Tibial artery (tissue), 4 donors: ENCODE data around the gene IQCC.

Experiments
- DNase-seq, 2 donors: peaks; one replicate each; pipeline ENCODE4 v3.0.0-alpha.2; 2019
- H3K27ac ChIP-seq, 2 donors: fragments of 200-600 bp; sonication (generic) in 1 of 2; 1 replicate in 1 of 2; 2 replicates in 1 of 2; pipeline ENCODE4 v1.5.1; 2018 to 2019; ENCODE audit warnings: mild to moderate bottlenecking in 1 of 2
- H3K27me3 ChIP-seq, 2 donors: fragments of 200-600 bp; sonication (generic) in 1 of 2; one replicate each; pipeline versions ENCODE4 v1.5.1 to v1.6.0; 2016 to 2019
- H3K36me3 ChIP-seq, 3 donors: fragments of 200-600 bp; sonication (generic) in 2 of 3; one replicate each; pipeline ENCODE4 v1.5.1; 2016 to 2019; ENCODE audit warnings: mild to moderate bottlenecking in 2 of 3
- H3K4me1 ChIP-seq, 4 donors: fragments of 200-600 bp; sonication (generic) in 2 of 4; 1 replicate in 3 of 4; 2 replicates in 1 of 4; pipeline ENCODE4 v1.5.1; 2016 to 2019
- H3K4me3 ChIP-seq, 2 donors: fragments of 200-600 bp; sonication (generic) in 1 of 2; 1 replicate in 1 of 2; 2 replicates in 1 of 2; pipeline ENCODE4 v1.5.1; 2018 to 2019; ENCODE audit warnings: mild to moderate bottlenecking in 2 of 2
- H3K9me3 ChIP-seq, 3 donors: fragments of 200-600 bp; sonication (generic) in 1 of 3; one replicate each; pipeline ENCODE4 v1.5.1; 2016 to 2019
- CTCF ChIP-seq, 2 experiments: fragments of 200-600 bp in 1 of 2; fragments of 450-650 bp in 1 of 2; IDR thresholded peaks; one replicate each; pipeline ENCODE4 v1.5.1; 2017 to 2019; ENCODE audit warnings: antibody characterized with exemption in 2 of 2, mild to moderate bottlenecking in 1 of 2, moderate library complexity in 1 of 2
- intact Hi-C: fragments of 100-400 bp; cut with DNase I; formaldehyde crosslinking; loops from one replicate; pipeline ENCODE4 v1.15.0; 2023; ENCODE audit warnings: low total_unique reads

IQCC gene

GRCh38 chr1:32215629-32216480 is 10.4 kb downstream of the IQCC start:
- Histone ChIP-seq H3K9me3 (no peaks in the 10 kb centered on the region), H3K4me3 (no peak overlapping the region), H3K27me3 (no peaks in the 10 kb centered on the region), H3K27ac (no peak overlapping the region), H3K36me3 (peaks cover 30 to 71% (median 35%) of the 10 kb centered on the region in 3 donors), H3K4me1 (peaks cover 0 to 12% (median 8%) of the 10 kb centered on the region in 4 donors)
- intact Hi-C loops: no loop called here
- DNase-seq: peak in 1 of 2 donors; percentile 40
- peak; percentile 55 to 63 for TF ChIP-seq CTCF (IDR thresholded peaks at IDR 0.05)

- H3K4me3 ChIP-seq: no peak overlapping the region
- H3K27me3 ChIP-seq: no peaks in the 10 kb centered on the region
- DNase-seq: no peak
- H3K36me3 ChIP-seq: peaks cover 30 to 71% (median 35%) of the 10 kb centered on the region in 3 donors
- intact Hi-C loops: no loop called here
- H3K27ac ChIP-seq: no peak overlapping the region
- no peaks in the 10 kb centered on the region for H3K9me3 ChIP-seq
- peaks cover 0 to 19% (median 15%) of the 10 kb centered on the region in 4 donors for H3K4me1 ChIP-seq
- no peak for TF ChIP-seq CTCF (IDR thresholded peaks at IDR 0.05)
These were observed 11.1 kb downstream of the IQCC start for GRCh38 chr1:32216566-32216965.

GRCh38 chr1:32219022-32219421 is 13.6 kb downstream of the IQCC start:
- H3K4me3 ChIP-seq: no peak overlapping the region
- intact Hi-C loops: no loop called here
- H3K4me1 ChIP-seq: peaks cover 0 to 35% (median 27%) of the 10 kb centered on the region in 4 donors
- no peak for DNase-seq
- H3K9me3 ChIP-seq: no peaks in the 10 kb centered on the region
- TF ChIP-seq CTCF (IDR thresholded peaks at IDR 0.05): no peak
- H3K36me3 ChIP-seq: peaks cover 33 to 62% (median 35%) of the 10 kb centered on the region in 3 donors
- H3K27ac ChIP-seq: no peak overlapping the region
- H3K27me3 ChIP-seq: no peaks in the 10 kb centered on the region

- no peak for TF ChIP-seq CTCF (IDR thresholded peaks at IDR 0.05)
- intact Hi-C loops: loop anchor here (5.0 kb wide), 1 partner anchor 71 kb away; the partner anchor contains the start of gene HDAC1
- H3K27ac ChIP-seq: peak overlapping the region; percentile 90 to 92
- H3K4me1 ChIP-seq: peaks cover 0 to 35% (median 28%) of the 10 kb centered on the region in 4 donors
- DNase-seq: no peak
- no peaks in the 10 kb centered on the region for H3K27me3 ChIP-seq
- peaks cover 30 to 62% (median 39%) of the 10 kb centered on the region in 3 donors for H3K36me3 ChIP-seq
- no peaks in the 10 kb centered on the region for H3K9me3 ChIP-seq
- peak overlapping the region; percentile 65 to 86 for H3K4me3 ChIP-seq
These were observed 15.5 kb downstream of the IQCC start for GRCh38 chr1:32220746-32221580.

- H3K4me3 ChIP-seq: peak overlapping the region; percentile 65 to 86
- H3K9me3 ChIP-seq: no peaks in the 10 kb centered on the region
- peaks cover 0 to 34% (median 28%) of the 10 kb centered on the region in 4 donors for H3K4me1 ChIP-seq
- peak overlapping the region; percentile 90 to 92 for H3K27ac ChIP-seq
- H3K36me3 ChIP-seq: peaks cover 30 to 62% (median 39%) of the 10 kb centered on the region in 3 donors
- intact Hi-C loops: loop anchor here (5.0 kb wide), 1 partner anchor 71 kb away; the partner anchor contains the start of gene HDAC1
- H3K27me3 ChIP-seq: no peaks in the 10 kb centered on the region
- DNase-seq: no peak
- TF ChIP-seq CTCF (IDR thresholded peaks at IDR 0.05): no peak
These were observed 16.1 kb downstream of the IQCC start for GRCh38 chr1:32221581-32221979.
